ACHN (cell line): ENCODE data around the gene DUSP8.
A peak's percentile ranks its signal among the peaks of the same experiment; 100 is the strongest.
"Not testable (repeated sequence)": the region's sequence is repeated elsewhere in the genome, so short reads cannot be mapped to it uniquely, and the experiment has no call there.

Source experiments
- DNase-seq: peaks from one replicate; pipeline ENCODE4 v3.0.0-alpha.2; 2015
- in situ Hi-C: cut with HindIII; loops from 2 replicates; pipeline ENCODE4 v1.10.0; 2017; ENCODE audit warnings: low sequenced_read_pairs, low pct_ligation_motif_present, low pct_unique_long_range_greater_than_20kb

The DUSP8 gene, protein sequence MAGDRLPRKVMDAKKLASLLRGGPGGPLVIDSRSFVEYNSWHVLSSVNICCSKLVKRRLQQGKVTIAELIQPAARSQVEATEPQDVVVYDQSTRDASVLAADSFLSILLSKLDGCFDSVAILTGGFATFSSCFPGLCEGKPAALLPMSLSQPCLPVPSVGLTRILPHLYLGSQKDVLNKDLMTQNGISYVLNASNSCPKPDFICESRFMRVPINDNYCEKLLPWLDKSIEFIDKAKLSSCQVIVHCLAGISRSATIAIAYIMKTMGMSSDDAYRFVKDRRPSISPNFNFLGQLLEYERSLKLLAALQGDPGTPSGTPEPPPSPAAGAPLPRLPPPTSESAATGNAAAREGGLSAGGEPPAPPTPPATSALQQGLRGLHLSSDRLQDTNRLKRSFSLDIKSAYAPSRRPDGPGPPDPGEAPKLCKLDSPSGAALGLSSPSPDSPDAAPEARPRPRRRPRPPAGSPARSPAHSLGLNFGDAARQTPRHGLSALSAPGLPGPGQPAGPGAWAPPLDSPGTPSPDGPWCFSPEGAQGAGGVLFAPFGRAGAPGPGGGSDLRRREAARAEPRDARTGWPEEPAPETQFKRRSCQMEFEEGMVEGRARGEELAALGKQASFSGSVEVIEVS

GRCh38 chr11:1572197-1573076, at the start of gene DUSP8:
DUSP8 (minus strand) TSS chr11:1572271; CDS start chr11:1565826, 6,445 bp downstream.
- in situ Hi-C loops: no loop called here
- peak; percentile 83 for DNase-seq

- in situ Hi-C loops: no loop called here
- DNase-seq: no peak
Measured at GRCh38 chr11:1619449-1619848, 47.4 kb upstream of the DUSP8 start.

GRCh38 chr11:1618231-1618630, 46.2 kb upstream of the DUSP8 start:
- DNase-seq: no peak

DNA sequence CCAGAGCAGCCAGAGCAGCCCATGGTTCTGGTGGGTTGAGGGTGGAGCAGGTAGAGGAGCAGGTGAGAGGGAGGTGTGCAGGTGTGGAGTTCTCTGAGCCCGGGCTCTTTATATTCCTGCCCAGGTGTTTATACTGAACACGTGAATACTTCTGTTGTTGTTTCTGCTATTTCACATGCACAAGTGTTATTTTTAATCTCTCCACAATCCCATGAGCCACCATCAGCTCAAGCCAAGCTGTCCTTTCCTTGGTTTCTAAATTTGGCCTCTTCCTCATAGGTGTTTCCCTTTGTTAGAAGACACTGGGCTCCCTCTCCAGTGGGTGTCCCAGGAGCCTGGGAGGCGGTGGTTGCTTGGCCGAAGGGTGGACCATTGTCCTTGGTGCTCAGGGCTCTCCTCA, 36.3 kb upstream of the DUSP8 start, which contains the start of gene KRTAP5-3:
Gene KRTAP5-3, minus strand, starts transcription at position 101 of the 400 bp plus-strand sequence. Its CDS starts 78 bp downstream, at position 23.
- in situ Hi-C loops: no loop called here
- DNase-seq: no peak

More at GRCh38 chr11:1618231-1618630, 46.2 kb upstream of the DUSP8 start:
- in situ Hi-C loops: no loop called here

GRCh38 chr11:1607901-1608300, 35.8 kb upstream of the DUSP8 start:
- DNase-seq, in situ Hi-C loops: not testable (repeated sequence)

DNA sequence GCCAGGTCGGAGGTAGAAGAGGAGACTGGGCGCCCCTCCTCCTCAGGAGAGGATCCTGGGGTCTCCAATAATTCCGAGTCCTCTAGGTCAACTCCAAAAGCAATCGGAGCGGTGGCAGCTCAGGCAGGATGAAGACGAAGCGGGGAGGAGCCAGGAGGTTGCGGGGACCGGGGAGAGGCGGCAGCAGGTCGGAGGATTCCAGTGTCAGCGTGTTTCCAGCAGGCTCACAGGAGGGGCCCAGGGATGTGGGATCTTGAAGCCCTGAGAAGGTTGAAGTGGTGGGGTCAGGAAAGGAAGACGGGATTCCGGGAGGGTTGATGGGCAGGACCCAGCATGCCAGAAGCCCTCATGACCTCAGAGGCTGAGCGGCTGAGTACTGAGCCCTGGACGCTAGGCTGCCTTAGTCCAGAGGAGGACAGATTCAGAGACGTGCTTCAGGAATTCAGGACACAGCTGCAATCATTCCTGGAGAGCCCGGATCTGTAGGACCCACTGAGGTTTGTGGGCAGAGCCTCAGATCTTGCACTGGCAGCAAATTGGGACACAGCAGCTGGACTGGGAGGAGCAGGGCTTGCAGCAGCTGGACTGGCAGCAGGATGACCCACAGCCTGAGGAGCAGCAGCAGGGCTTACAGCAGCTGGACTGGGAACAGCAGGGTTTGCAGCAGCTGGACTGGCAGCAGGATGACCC, 35.2 kb upstream of the DUSP8 start:
- DNase-seq, in situ Hi-C loops: not testable (repeated sequence)

DNA sequence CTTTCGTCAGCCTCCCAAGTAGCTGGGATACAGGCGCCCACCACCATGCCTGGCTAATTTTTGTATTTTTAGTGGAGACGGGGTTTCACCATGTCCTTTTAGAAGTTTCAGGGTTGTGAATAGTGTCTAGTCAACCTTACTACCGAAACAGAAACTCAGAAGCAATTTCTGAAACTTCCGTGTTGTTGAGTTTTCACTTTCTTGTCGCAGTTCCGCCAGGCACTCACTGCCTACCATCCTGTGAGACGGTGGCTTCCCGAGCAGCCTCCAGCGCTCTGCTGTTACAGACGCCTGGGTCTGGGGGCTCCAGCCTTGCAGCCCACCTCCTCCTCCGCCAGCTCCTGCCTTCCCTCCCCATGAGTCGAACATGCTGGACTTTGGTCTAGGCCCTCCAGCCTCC, 33.9 kb upstream of the DUSP8 start:
- in situ Hi-C loops, DNase-seq: not testable (repeated sequence)

DNA sequence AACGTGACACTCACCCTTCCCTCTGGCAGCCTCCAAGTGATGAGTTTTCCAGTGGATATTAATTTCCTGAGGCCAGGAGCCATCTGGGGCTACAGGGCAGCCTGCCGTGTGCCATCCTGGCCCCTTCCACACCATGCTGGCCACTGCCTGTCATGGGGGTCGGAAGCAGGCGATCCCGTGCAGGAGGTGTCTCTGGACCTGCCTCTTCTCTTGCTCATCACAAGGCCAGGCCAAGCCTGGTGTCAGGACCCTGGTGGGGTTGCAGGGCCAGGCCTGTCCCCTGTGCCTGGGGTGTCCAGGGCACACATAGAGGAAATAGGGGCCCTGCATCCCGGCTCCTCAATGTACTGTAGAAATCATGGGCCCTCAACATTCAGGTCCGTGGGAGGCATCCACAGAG, 32.6 kb upstream of the DUSP8 start:
- no peak for DNase-seq
- in situ Hi-C loops: no loop called here

DNA sequence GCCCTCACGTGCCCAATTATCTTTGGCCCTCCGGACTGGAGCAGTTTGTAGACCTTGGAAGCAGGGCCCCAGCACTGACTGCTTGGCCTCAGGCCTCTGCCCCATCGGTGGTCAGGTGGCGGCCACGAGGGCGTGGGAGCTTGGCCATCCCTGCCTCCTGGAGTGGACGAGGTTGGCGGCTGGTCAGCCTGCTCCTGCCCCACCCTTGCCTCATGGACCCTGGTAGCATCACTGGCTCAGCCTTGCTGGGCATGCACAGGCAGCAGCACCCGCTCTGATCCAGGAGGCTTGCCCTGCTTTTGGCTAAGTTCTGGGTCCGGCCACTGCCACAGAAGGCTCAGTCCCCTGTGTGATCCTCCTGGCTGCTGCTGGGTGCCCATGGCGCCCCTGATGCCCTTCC, 32.1 kb upstream of the DUSP8 start:
- in situ Hi-C loops: no loop called here
- DNase-seq: no peak

GRCh38 chr11:1603629-1604028, 31.6 kb upstream of the DUSP8 start:
- DNase-seq: no peak
- in situ Hi-C loops: no loop called here

GRCh38 chr11:1601663-1602062, 29.6 kb upstream of the DUSP8 start:
- DNase-seq, in situ Hi-C loops: not testable (repeated sequence)

- in situ Hi-C loops: no loop called here
- no peak for DNase-seq
Measured at GRCh38 chr11:1600626-1601025, 28.6 kb upstream of the DUSP8 start.

- no peak for DNase-seq
- in situ Hi-C loops: no loop called here
Measured at GRCh38 chr11:1598816-1599215, 26.7 kb upstream of the DUSP8 start.

- in situ Hi-C loops, DNase-seq: not testable (repeated sequence)
Measured at GRCh38 chr11:1598406-1598805, 26.3 kb upstream of the DUSP8 start.

GRCh38 chr11:1597994-1598380, 25.9 kb upstream of the DUSP8 start, which contains the start of gene KRTAP5-2:
KRTAP5-2 (minus strand) TSS chr11:1598294; CDS start chr11:1598250, 44 bp downstream.
- in situ Hi-C loops: no loop called here
- DNase-seq: no peak

DNA sequence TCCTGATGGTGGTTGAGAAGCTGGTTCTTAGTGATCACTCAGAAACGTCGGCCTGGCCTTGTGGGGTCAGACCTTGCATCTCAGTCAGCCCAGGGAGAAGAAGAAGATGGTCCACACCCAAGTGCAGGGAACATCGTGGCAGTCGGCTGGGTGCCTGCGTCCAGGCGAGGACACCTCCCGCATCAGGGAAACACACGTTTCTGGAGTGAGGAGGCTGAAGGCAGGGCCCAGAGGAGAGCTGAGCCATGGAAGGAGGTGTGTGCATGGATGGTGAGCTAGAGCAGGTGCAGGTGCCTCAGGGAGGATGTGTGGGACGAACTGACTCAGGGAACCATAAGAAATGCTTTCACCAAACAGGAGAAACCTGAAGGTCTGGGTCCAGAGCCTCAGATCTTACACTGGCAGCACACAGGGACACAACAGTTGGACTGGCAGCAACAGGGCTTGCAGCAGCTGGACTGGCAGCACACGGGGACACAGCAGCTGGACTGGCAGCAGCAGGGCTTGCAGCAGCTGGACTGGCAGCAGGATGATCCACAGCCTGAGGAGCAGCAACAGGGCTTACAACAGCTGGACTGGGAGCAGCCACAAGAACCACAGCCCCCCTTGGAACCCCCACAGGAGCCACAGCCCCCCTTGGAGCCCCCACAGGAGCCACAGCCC, 25.4 kb upstream of the DUSP8 start:
- in situ Hi-C loops: no loop called here

GRCh38 chr11:1596576-1597121, 24.6 kb upstream of the DUSP8 start:
- DNase-seq, in situ Hi-C loops: not testable (repeated sequence)

More for the DNA sequence above, 25.4 kb upstream of the DUSP8 start:
- DNase-seq: no peak
